ENCODE measurements around the gene ADPGK. TPM values are rescaled to one million over a fixed set of nuclear protein-coding genes. Genes with fewer than 3 reads are reported as not detected.

Gene ADPGK
- total RNA-seq, 1 donor from 2014 or later = 54.4 TPM

DNA sequence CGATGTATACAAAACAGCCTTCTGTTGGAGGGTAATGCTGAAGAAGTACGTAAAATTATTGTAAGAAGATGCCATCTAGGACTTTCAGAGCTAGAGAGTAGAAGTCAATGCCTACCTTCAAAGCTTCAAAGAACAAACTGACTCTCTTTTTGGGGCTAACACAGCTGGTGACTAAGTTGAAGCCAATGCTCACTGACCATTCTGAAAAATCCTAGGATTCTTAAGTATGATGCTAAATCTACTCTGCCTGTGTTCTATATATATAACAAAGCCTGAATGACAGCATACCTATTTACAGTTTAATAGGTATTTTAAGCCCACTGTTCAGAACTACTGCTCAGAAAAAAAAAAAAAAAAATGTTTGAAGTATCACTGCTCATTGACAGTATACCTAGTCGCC is 18.9 kb downstream of the ADPGK start:
- TF ChIP-seq, protein P1, sequence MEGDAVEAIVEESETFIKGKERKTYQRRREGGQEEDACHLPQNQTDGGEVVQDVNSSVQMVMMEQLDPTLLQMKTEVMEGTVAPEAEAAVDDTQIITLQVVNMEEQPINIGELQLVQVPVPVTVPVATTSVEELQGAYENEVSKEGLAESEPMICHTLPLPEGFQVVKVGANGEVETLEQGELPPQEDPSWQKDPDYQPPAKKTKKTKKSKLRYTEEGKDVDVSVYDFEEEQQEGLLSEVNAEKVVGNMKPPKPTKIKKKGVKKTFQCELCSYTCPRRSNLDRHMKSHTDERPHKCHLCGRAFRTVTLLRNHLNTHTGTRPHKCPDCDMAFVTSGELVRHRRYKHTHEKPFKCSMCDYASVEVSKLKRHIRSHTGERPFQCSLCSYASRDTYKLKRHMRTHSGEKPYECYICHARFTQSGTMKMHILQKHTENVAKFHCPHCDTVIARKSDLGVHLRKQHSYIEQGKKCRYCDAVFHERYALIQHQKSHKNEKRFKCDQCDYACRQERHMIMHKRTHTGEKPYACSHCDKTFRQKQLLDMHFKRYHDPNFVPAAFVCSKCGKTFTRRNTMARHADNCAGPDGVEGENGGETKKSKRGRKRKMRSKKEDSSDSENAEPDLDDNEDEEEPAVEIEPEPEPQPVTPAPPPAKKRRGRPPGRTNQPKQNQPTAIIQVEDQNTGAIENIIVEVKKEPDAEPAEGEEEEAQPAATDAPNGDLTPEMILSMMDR (IDR thresholded peaks at IDR 0.05; ENCODE audit: unreplicated experiment) = no peak
- Mint-ChIP-seq H3K27me3 (ENCODE audit: low read depth) (no peaks in the 10 kb centered on the region), H3K4me1 (no peaks in the 10 kb centered on the region), H3K9me3 (peaks cover 24% of the 10 kb centered on the region), H3K36me3 (peaks cover 46% of the 10 kb centered on the region), H3K4me3 (no peak overlapping the region), H3K27ac (no peak overlapping the region)
- no peak for DNase-seq (ENCODE audit: low spot score in 2 of 2, unreplicated experiment in 2 of 2)

DNA sequence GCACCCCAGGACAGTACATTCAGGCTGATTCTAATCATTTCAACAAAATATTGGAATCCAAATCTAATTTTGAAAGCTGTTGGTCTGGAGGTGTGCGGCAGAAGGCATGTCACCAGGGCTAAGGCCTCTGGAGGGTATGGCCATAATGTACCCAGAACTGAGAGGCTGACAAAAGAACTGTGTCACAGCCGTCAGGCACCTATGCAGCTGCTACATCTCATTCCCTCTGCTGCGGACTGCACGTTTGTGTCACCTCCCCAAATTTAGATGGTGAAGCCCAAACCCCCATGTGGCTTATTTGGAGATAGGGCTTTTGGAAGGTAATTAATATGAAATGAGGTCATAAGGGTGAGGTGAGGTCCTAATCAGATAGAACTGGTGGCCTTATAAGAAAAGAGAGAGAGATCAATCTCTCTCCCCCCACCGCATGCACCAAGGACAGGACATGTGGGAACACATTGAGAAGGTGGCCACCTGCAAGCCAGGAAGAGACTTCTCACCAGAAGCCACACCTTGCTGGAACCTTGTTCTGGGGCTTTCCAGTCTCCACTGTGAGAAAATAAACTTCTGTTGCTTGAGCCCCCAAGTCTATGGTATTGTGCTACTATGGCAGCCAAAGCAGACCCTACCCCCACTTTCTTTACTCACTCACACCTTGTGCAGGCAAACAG is 22.8 kb downstream of the ADPGK start:
- no peaks in the 10 kb centered on the region for H3K4me1 Mint-ChIP-seq
- H3K36me3 Mint-ChIP-seq = peaks cover 25% of the 10 kb centered on the region
- TF ChIP-seq, protein P1 (IDR thresholded peaks at IDR 0.05; ENCODE audit: unreplicated experiment) = no peak
- no peak for DNase-seq (ENCODE audit: low spot score in 2 of 2, unreplicated experiment in 2 of 2)
- H3K27me3 Mint-ChIP-seq (ENCODE audit: low read depth) = no peaks in the 10 kb centered on the region
- H3K9me3 Mint-ChIP-seq = peaks cover 4% of the 10 kb centered on the region
- H3K4me3 Mint-ChIP-seq = no peak overlapping the region
- H3K27ac Mint-ChIP-seq = no peak overlapping the region

DNA sequence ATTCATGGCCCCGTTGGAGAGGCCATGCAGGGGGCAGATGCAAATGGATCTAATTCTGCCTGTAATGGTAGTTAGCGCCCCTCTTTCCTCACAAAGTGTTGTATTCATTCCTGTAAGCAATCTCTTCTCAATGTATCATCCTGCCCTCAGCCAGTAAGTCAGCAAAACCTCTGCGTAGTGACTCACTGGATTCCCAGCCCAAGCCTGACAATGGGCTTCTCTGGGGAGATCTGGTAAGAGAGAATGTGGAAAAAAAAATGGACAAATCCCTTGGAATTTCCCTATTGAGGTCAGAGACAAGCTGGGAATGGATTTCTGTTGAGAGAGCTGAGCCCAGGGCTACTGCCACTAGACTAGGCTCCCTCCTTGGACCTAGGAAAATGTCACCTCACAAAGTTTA is 25.4 kb downstream of the ADPGK start:
- H3K9me3 Mint-ChIP-seq = no peaks in the 10 kb centered on the region
- no peak overlapping the region for H3K27ac Mint-ChIP-seq
- DNase-seq (ENCODE audit: low spot score in 2 of 2, unreplicated experiment in 2 of 2) = no peak
- TF ChIP-seq, protein P1 (IDR thresholded peaks at IDR 0.05; ENCODE audit: unreplicated experiment) = no peak
- no peaks in the 10 kb centered on the region for H3K27me3 Mint-ChIP-seq (ENCODE audit: low read depth)
- H3K4me3 Mint-ChIP-seq = no peak overlapping the region
- peaks cover 29% of the 10 kb centered on the region for H3K36me3 Mint-ChIP-seq
- H3K4me1 Mint-ChIP-seq = no peaks in the 10 kb centered on the region

DNA sequence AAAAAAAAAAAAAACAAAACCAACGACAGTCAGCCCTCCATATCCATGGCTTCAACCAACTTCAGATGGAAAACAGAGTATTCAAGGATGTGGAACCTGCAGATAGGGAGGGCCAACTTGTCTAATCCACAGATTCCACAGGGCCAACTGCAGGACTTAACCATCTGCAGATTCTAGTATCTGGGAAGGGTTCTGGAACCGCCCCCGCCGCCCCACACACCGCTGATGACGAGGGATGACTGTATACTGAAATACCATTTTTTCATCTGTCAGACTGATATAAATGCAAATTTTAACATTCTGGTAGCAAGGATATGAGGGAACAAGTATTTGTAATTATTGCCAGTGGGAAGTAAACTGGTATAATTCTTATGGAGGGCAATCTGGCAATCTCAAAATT is 29.5 kb downstream of the ADPGK start:
- H3K36me3 Mint-ChIP-seq = peaks cover 31% of the 10 kb centered on the region
- no peaks in the 10 kb centered on the region for H3K27me3 Mint-ChIP-seq (ENCODE audit: low read depth)
- H3K27ac Mint-ChIP-seq = no peak overlapping the region
- H3K4me1 Mint-ChIP-seq = no peaks in the 10 kb centered on the region
- H3K9me3 Mint-ChIP-seq = no peaks in the 10 kb centered on the region
- DNase-seq (ENCODE audit: low spot score in 2 of 2, unreplicated experiment in 2 of 2) = no peak
- H3K4me3 Mint-ChIP-seq = no peak overlapping the region
- TF ChIP-seq, protein P1 (IDR thresholded peaks at IDR 0.05; ENCODE audit: unreplicated experiment) = no peak

DNA sequence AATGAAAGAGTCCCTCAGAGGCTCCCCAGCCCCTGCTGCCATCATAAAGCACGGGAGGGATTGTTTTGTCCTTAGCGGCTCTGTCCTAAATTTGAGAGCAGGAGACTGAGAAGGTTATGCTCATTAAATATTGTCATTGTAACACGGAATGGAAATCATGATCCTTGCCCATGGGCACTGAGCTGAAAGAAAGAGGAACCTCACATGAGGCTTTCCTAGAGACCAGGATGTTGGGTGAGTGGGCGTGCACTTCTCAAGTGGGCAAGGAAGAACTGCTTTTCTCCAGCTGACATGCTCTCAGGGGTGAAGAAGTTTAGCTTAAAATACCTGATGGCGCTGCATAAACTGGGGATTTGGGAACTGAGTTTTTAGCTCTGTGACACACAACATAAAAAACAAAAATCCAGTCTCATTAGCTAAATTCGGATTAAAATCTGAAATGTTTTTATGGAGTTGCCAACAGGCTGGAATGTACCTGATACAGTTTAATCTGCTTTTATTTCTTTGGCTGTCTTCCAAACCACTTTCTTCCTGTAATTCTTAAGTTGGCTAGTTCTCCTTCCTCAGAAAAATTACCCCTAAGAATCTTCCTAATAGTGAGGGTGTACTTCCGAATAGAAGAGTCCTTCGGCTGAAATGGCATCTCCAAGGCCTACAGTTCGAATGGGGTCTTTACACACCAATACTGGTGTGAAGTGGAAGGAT is 31.7 kb downstream of the ADPGK start:
- TF ChIP-seq, protein P1 (IDR thresholded peaks at IDR 0.05; ENCODE audit: unreplicated experiment) = no peak
- no peaks in the 10 kb centered on the region for H3K27me3 Mint-ChIP-seq (ENCODE audit: low read depth)
- DNase-seq (ENCODE audit: low spot score in 2 of 2, unreplicated experiment in 2 of 2) = no peak
- H3K9me3 Mint-ChIP-seq = peaks cover 10% of the 10 kb centered on the region
- no peaks in the 10 kb centered on the region for H3K4me1 Mint-ChIP-seq
- peaks cover 34% of the 10 kb centered on the region for H3K36me3 Mint-ChIP-seq
- no peak overlapping the region for H3K27ac Mint-ChIP-seq
- H3K4me3 Mint-ChIP-seq = no peak overlapping the region
